Mucosa of stomach (tissue), 1 donor: ENCODE data around the gene NBEA.

Source experiments
- H3K27me3 ChIP-seq: one replicate; pipeline ENCODE4 v1.7.0; 2013; ENCODE audit warnings: mild to moderate bottlenecking, low read length; ENCODE audit not compliant: control insufficient read depth, insufficient read depth
- H3K36me3 ChIP-seq: one replicate; pipeline ENCODE4 v1.7.0; 2013; ENCODE audit warnings: low read length; ENCODE audit not compliant: control insufficient read depth, insufficient read depth
- H3K4me1 ChIP-seq: one replicate; pipeline ENCODE4 v1.7.0; 2013; ENCODE audit warnings: mild to moderate bottlenecking, low read length; ENCODE audit not compliant: control insufficient read depth, insufficient read depth
- H3K4me3 ChIP-seq: one replicate; pipeline ENCODE4 v1.7.0; 2013; ENCODE audit warnings: low read length
- H3K9ac ChIP-seq: one replicate; pipeline ENCODE4 v1.7.0; 2013; ENCODE audit warnings: mild to moderate bottlenecking, low read length, moderate library complexity
- H3K9me3 ChIP-seq: one replicate; pipeline ENCODE4 v1.7.0; 2013; ENCODE audit warnings: mild to moderate bottlenecking, low read length, moderate library complexity; ENCODE audit not compliant: control insufficient read depth
- donor health status: Pancreatic carcinoma.

NBEA gene

DNA sequence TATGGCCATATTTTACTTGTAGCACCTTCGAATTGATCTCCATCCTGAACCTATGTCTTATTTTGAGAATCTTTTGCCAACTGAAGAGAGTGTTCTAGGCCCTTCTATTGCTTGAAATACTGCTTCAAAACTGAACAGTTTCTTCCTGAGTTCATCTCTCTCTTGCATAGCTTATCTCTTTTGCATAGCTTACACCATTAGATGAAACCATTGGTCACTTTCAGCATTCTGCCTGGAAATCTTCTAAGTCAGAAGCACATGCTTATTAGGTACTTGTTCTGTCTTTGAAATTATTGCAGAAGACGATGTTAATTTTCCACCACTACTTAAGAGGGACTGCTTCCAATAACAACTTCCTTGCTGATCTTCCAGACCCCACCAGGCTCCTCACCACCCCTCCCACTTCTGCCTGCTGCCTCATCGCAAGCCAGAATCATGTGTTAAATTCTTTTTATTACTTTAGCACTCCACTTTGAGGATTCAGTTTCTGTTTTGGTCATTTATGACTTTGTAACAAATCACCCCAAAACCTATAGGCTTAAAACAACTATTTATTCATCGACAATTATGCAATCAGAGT lies 656.8 kb downstream of the NBEA start:
- Histone ChIP-seq H3K9ac (no peak overlapping the region), H3K27me3 (no peaks in the 10 kb centered on the region), H3K4me3 (no peak overlapping the region), H3K9me3 (no peaks in the 10 kb centered on the region), H3K4me1 (no peaks in the 10 kb centered on the region), H3K36me3 (no peaks in the 10 kb centered on the region)

DNA sequence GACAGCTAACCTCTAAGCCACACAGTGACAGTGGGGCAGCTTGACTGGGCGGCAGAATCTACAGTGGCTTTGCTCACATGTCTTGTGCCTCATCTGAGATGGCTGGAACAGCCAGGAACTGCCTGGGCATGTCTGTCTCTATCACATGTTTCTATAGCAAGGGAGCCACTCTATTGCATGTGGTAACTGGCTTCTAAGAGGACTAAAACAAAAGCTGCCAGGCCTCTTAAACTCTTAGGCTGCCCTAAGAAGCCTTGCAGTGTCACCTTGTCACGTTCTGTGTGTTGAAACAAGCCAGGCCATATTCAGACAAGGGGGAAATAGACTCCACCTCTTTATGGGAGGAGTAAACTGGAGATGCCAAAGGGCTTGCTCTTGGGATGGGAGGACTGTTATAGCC lies 657.3 kb downstream of the NBEA start:
- Histone ChIP-seq H3K4me3 (no peak overlapping the region), H3K36me3 (no peaks in the 10 kb centered on the region), H3K27me3 (no peaks in the 10 kb centered on the region), H3K9ac (no peak overlapping the region), H3K4me1 (no peaks in the 10 kb centered on the region), H3K9me3 (no peaks in the 10 kb centered on the region)

GRCh38 chr13:35600137-35600536 lies 658.1 kb downstream of the NBEA start:
- H3K27me3 ChIP-seq: no peaks in the 10 kb centered on the region
- no peaks in the 10 kb centered on the region for H3K9me3 ChIP-seq
- no peak overlapping the region for H3K9ac ChIP-seq
- H3K4me3 ChIP-seq: no peak overlapping the region
- no peaks in the 10 kb centered on the region for H3K4me1 ChIP-seq
- H3K36me3 ChIP-seq: no peaks in the 10 kb centered on the region

- Histone ChIP-seq H3K9me3 (no peaks in the 10 kb centered on the region), H3K36me3 (no peaks in the 10 kb centered on the region), H3K9ac (no peak overlapping the region), H3K4me3 (no peak overlapping the region), H3K4me1 (no peaks in the 10 kb centered on the region), H3K27me3 (no peaks in the 10 kb centered on the region)
These were observed 661.7 kb downstream of the NBEA start for GRCh38 chr13:35603593-35604285.

- Histone ChIP-seq H3K27me3 (no peaks in the 10 kb centered on the region), H3K36me3 (no peaks in the 10 kb centered on the region), H3K4me1 (no peaks in the 10 kb centered on the region), H3K9ac (no peak overlapping the region), H3K4me3 (no peak overlapping the region), H3K9me3 (no peaks in the 10 kb centered on the region)
These were observed 672.6 kb downstream of the NBEA start for GRCh38 chr13:35614666-35615065.

DNA sequence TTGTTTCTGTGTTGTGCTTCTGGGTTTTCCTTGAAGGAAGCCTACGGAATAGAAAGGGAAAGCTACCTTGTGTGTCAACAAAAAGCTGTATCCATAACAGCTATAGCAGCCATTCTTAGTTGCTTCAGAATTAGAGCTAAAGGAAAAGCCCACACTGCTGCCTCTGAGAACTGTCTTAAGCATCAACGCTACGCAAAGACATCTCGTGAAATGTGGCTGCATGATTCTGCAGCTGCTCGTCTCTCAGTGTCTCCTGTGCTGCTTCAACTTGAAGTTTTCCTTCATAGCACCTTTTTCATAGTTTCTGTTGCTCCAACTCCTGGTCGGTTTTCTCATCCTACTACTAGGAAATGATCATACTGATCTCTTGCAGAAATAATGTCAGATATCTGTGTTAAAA lies 675.4 kb downstream of the NBEA start:
- Histone ChIP-seq H3K27me3 (no peaks in the 10 kb centered on the region), H3K36me3 (no peaks in the 10 kb centered on the region), H3K4me1 (no peaks in the 10 kb centered on the region), H3K9ac (no peak overlapping the region), H3K9me3 (no peaks in the 10 kb centered on the region), H3K4me3 (no peak overlapping the region)

- Histone ChIP-seq H3K9me3 (no peaks in the 10 kb centered on the region), H3K4me1 (no peaks in the 10 kb centered on the region), H3K27me3 (no peaks in the 10 kb centered on the region), H3K9ac (no peak overlapping the region), H3K36me3 (no peaks in the 10 kb centered on the region), H3K4me3 (no peak overlapping the region)
These were observed 676.6 kb downstream of the NBEA start for GRCh38 chr13:35618565-35619083.

DNA sequence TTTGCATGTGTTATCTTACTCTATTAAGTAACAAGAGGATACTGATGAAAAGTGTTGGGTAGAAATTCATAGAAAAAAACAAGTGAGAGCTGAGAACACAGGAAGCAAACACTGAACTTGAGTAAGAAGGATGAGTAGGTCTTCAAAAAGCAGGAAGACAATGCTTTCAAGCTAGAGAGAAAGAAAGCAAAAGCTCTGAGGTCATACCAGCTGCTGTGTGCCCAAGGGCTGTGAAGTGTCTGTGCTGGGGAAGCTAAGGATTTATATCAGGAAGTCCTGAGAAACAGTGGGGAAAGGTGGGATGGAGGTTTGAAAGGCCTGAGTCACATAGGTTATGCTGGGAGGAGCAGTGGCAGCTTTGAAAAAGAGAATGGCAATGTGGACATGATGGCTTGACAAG lies 679.9 kb downstream of the NBEA start:
- Histone ChIP-seq H3K4me3 (no peak overlapping the region), H3K4me1 (no peaks in the 10 kb centered on the region), H3K9me3 (no peaks in the 10 kb centered on the region), H3K36me3 (no peaks in the 10 kb centered on the region), H3K27me3 (no peaks in the 10 kb centered on the region), H3K9ac (no peak overlapping the region)

DNA sequence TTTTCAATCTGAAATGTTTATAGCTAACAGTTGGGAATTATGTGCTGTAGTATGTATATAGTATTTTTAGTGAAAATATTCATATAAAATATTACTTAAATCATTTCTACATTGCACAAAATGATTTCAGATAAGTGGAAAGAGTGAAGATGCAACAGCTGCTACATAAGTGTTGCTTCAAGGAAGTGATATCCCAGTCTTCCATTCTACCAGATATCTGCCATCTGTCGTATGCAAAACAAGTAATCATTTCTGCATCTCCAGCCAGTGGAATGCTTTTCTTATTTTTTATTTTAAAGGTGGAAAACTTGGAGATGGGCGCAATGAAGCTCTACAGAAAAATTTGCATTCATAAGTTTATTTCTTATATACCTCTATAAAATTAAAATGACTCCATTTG lies 687.0 kb downstream of the NBEA start:
- Histone ChIP-seq H3K36me3 (no peaks in the 10 kb centered on the region), H3K4me1 (no peaks in the 10 kb centered on the region), H3K27me3 (no peaks in the 10 kb centered on the region), H3K4me3 (no peak overlapping the region), H3K9ac (no peak overlapping the region), H3K9me3 (no peaks in the 10 kb centered on the region)

GRCh38 chr13:35630551-35631275 lies 688.6 kb downstream of the NBEA start:
- no peaks in the 10 kb centered on the region for H3K4me1 ChIP-seq
- H3K27me3 ChIP-seq: no peaks in the 10 kb centered on the region
- no peaks in the 10 kb centered on the region for H3K9me3 ChIP-seq
- H3K36me3 ChIP-seq: no peaks in the 10 kb centered on the region
- no peak overlapping the region for H3K9ac ChIP-seq
- H3K4me3 ChIP-seq: no peak overlapping the region

- Histone ChIP-seq H3K36me3 (no peaks in the 10 kb centered on the region), H3K9me3 (no peaks in the 10 kb centered on the region), H3K27me3 (no peaks in the 10 kb centered on the region), H3K4me3 (no peak overlapping the region), H3K9ac (no peak overlapping the region), H3K4me1 (no peaks in the 10 kb centered on the region)
These were observed 689.6 kb downstream of the NBEA start for GRCh38 chr13:35631666-35632065.

- no peaks in the 10 kb centered on the region for H3K36me3 ChIP-seq
- H3K9me3 ChIP-seq: no peaks in the 10 kb centered on the region
- no peaks in the 10 kb centered on the region for H3K27me3 ChIP-seq
- H3K4me1 ChIP-seq: no peaks in the 10 kb centered on the region
- no peak overlapping the region for H3K9ac ChIP-seq
- H3K4me3 ChIP-seq: no peak overlapping the region
These were observed 701.6 kb downstream of the NBEA start for GRCh38 chr13:35643625-35644024.
